CD4-positive, alpha-beta T cell (primary cell): ENCODE measurements around the gene ATG4D. TPM values are rescaled to one million over a fixed set of nuclear protein-coding genes. Genes with fewer than 3 reads are reported as not detected.

Experiments used
- ATAC-seq: fragments of 200-7000 bp; cut with Tn5 transposase; one replicate; pipeline ENCODE4 v1.10.0; 2022; ENCODE audit warnings: mild to moderate bottlenecking; ENCODE audit not compliant: poor library complexity
- CTCF ChIA-PET: fragments of 350-600 bp; sonication (Branson Sonifier 250); formaldehyde crosslinking; loops from one replicate; lab custom pipeline; 2021; ENCODE audit warnings: antibody characterized with exemption, inconsistent platforms; lab: Charles Lee
- POLR2A ChIA-PET: fragments of 350-600 bp; sonication (Branson Sonifier 250); formaldehyde crosslinking; loops from one replicate; lab custom pipeline; 2021; ENCODE audit warnings: antibody characterized with exemption, inconsistent platforms; lab: Charles Lee
- DNase-seq, 14 experiments: peaks; one replicate each; pipeline ENCODE4 v3.0.0-alpha.2; 2013 to 2020; ENCODE audit warnings: mixed read lengths in 2 of 14
- H3K27ac ChIP-seq, 2 donors: one replicate each; pipeline versions ENCODE4 v1.5.1 to v1.7.0; 2013; ENCODE audit warnings: low read length in 2 of 2, low read depth in 1 of 2, mild to moderate bottlenecking in 1 of 2
- H3K27me3 ChIP-seq, 2 experiments: 1 replicate in 1 of 2; 2 replicates in 1 of 2; pipeline versions ENCODE4 v1.6.1 to v1.7.0; 2013; ENCODE audit warnings: low read length in 2 of 2, control low read depth in 1 of 2, mild to moderate bottlenecking in 1 of 2, moderate library complexity in 1 of 2; ENCODE audit not compliant: insufficient read depth in 2 of 2, control insufficient read depth in 1 of 2
- H3K36me3 ChIP-seq: one replicate; pipeline ENCODE4 v1.6.1; 2013; ENCODE audit warnings: low read length, control low read depth; ENCODE audit not compliant: insufficient read depth
- H3K4me1 ChIP-seq: one replicate; pipeline ENCODE4 v1.6.1; 2013; ENCODE audit warnings: low read length, control low read depth; ENCODE audit not compliant: insufficient read depth
- H3K4me3 ChIP-seq: one replicate; pipeline ENCODE4 v1.5.1; 2013; ENCODE audit warnings: mild to moderate bottlenecking, low read length, moderate library complexity
- H3K9me3 ChIP-seq, 2 experiments: 1 replicate in 1 of 2; 2 replicates in 1 of 2; pipeline versions ENCODE4 v1.6.1 to v1.7.0; 2013; ENCODE audit warnings: low read length in 2 of 2, mild to moderate bottlenecking in 2 of 2, control low read depth in 1 of 2, moderate library complexity in 1 of 2; ENCODE audit not compliant: control insufficient read depth in 1 of 2, insufficient read depth in 1 of 2
- H3K27ac Mint-ChIP-seq: one replicate; pipeline ENCODE4 v1.8.0; 2020; ENCODE audit warnings: mixed read lengths
- H3K27me3 Mint-ChIP-seq: one replicate; pipeline ENCODE4 v1.8.0; 2021; ENCODE audit warnings: mixed read lengths
- H3K36me3 Mint-ChIP-seq: one replicate; pipeline ENCODE4 v1.8.0; 2021; ENCODE audit warnings: low read depth, mixed read lengths
- H3K4me1 Mint-ChIP-seq: one replicate; pipeline ENCODE4 v1.8.0; 2021; ENCODE audit warnings: low read depth, mixed read lengths
- H3K4me3 Mint-ChIP-seq: one replicate; pipeline ENCODE4 v1.8.0; 2020; ENCODE audit warnings: mild to moderate bottlenecking, mixed read lengths
- H3K9me3 Mint-ChIP-seq: one replicate; pipeline ENCODE4 v1.8.0; 2020; ENCODE audit warnings: mixed read lengths
- intact Hi-C, 2 experiments: fragments of 100-400 bp; cut with DNase I in 1 of 2; cut with micrococcal nuclease in 1 of 2; formaldehyde crosslinking; loops; one replicate each; pipeline versions ENCODE4 v1.15.1 to v1.9.0; 2023 to 2025; cut with DNase I, micrococcal nuclease
- total RNA-seq, 174 experiments: library from RNA in 2 of 174; stranded (reverse) in 2 of 174; gene quantifications; one replicate each; pipeline ENCODE4 v1.2.3 and lab custom pipeline; 2021 to 2026
- TF ChIP-seq, protein P1 (sequence below): fragments of 200-600 bp; IDR thresholded peaks from one replicate; pipeline ENCODE4 v1.8.0; 2022; ENCODE audit warnings: antibody characterized with exemption, mild to moderate bottlenecking

The ATG4D gene
- total RNA-seq, 2 experiments from 2014 or later: 81.1 to 84.6 TPM

DNA sequence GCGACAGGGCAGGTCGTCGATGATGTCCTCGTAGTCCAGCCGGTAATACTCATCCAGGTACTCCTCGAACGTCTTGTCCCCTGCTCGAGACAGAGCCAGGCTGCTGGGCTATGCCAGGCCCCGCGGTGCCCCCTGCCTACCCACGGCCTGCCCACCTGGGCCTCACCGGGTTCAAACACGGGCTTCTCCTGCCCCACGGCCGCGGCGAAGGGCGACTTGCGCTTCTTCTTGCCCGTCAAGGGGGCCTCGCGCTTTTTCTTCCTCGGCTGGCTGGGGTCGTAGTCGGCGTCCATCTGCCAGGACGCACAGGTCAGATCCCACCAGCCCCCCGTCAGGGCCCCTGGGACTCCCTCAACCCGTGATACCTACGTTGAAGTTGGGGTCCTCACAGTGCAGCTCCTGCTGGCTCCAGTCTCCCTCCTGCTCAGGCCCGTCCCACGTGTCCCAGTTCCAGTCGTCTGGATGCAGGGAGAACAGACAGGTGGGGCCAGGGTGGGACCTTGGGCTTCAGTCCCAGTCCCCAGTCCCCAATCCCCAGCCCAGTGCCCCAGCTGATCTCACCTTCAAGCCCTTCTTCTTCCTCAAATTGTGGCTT, 14.0 kb downstream of the ATG4D start:
- no peak for DNase-seq
- TF ChIP-seq, protein P1, sequence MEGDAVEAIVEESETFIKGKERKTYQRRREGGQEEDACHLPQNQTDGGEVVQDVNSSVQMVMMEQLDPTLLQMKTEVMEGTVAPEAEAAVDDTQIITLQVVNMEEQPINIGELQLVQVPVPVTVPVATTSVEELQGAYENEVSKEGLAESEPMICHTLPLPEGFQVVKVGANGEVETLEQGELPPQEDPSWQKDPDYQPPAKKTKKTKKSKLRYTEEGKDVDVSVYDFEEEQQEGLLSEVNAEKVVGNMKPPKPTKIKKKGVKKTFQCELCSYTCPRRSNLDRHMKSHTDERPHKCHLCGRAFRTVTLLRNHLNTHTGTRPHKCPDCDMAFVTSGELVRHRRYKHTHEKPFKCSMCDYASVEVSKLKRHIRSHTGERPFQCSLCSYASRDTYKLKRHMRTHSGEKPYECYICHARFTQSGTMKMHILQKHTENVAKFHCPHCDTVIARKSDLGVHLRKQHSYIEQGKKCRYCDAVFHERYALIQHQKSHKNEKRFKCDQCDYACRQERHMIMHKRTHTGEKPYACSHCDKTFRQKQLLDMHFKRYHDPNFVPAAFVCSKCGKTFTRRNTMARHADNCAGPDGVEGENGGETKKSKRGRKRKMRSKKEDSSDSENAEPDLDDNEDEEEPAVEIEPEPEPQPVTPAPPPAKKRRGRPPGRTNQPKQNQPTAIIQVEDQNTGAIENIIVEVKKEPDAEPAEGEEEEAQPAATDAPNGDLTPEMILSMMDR: no peak
- no peak overlapping the region for H3K27ac ChIP-seq
- Mint-ChIP-seq H3K36me3 (peaks cover 81% of the 10 kb centered on the region), H3K9me3 (no peaks in the 10 kb centered on the region), H3K4me1 (peaks cover 35% of the 10 kb centered on the region), H3K4me3 (no peak overlapping the region), H3K27ac (no peak overlapping the region), H3K27me3 (no peaks in the 10 kb centered on the region)
- ChIA-PET POLR2A (no interaction called here), CTCF (no interaction called here)
- H3K36me3 ChIP-seq: peaks cover 85% of the 10 kb centered on the region
- no peak overlapping the region for H3K4me3 ChIP-seq
- H3K9me3 ChIP-seq: no peaks in the 10 kb centered on the region
- no peak for ATAC-seq
- no peaks in the 10 kb centered on the region for H3K27me3 ChIP-seq
- peaks cover 52% of the 10 kb centered on the region for H3K4me1 ChIP-seq
- intact Hi-C loops: no loop called here

GRCh38 chr19:10560154-10560553, 16.4 kb downstream of the ATG4D start:
- H3K4me3 ChIP-seq: no peak overlapping the region
- Mint-ChIP-seq H3K27me3 (no peaks in the 10 kb centered on the region), H3K36me3 (peaks cover 67% of the 10 kb centered on the region), H3K4me3 (no peak overlapping the region), H3K27ac (no peak overlapping the region), H3K9me3 (no peaks in the 10 kb centered on the region), H3K4me1 (peaks cover 19% of the 10 kb centered on the region)
- ChIA-PET POLR2A (no interaction called here), CTCF (no interaction called here)
- no peak overlapping the region for H3K27ac ChIP-seq
- peaks cover 46% of the 10 kb centered on the region for H3K4me1 ChIP-seq
- no peaks in the 10 kb centered on the region for H3K9me3 ChIP-seq
- ATAC-seq (no peak), DNase-seq (no peak)
- H3K36me3 ChIP-seq: peaks cover 74% of the 10 kb centered on the region
- TF ChIP-seq, protein P1: no peak
- intact Hi-C loops: no loop called here
- no peaks in the 10 kb centered on the region for H3K27me3 ChIP-seq

DNA sequence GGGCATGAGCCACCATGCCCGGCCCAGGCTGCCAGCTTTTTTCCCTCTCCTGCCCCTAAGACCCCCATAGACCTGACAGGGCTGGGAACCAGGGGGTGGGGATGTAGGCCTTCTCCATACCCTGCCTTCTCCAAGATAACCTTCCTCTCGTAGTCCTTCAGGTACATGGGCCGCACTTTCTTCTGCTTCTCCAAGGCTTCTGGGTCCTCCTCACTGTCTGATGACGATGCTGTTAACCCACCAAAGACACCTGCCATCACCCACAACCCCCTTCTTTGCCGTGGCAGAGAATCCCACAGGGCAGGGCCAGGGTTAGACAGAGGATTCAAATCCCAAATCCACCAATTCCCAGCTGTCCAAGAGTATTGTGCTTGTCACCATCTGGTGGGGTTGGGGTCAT, 18.9 kb downstream of the ATG4D start:
- H3K4me3 ChIP-seq: no peak overlapping the region
- TF ChIP-seq, protein P1: no peak
- Mint-ChIP-seq H3K4me3 (no peak overlapping the region), H3K36me3 (peaks cover 75% of the 10 kb centered on the region), H3K27ac (no peak overlapping the region), H3K9me3 (no peaks in the 10 kb centered on the region), H3K27me3 (no peaks in the 10 kb centered on the region), H3K4me1 (peaks cover 31% of the 10 kb centered on the region)
- ATAC-seq (no peak), DNase-seq (no peak)
- H3K27me3 ChIP-seq: no peaks in the 10 kb centered on the region
- H3K4me1 ChIP-seq: peaks cover 46% of the 10 kb centered on the region
- ChIA-PET POLR2A (interaction anchor here (2.6 kb wide), 1 partner anchor 9 kb away, joined by 17 read pairs; no protein-coding TSS in a partner anchor), CTCF (no interaction called here)
- H3K9me3 ChIP-seq: no peaks in the 10 kb centered on the region
- H3K36me3 ChIP-seq: peaks cover 60% of the 10 kb centered on the region
- no peak overlapping the region for H3K27ac ChIP-seq
- intact Hi-C loops: no loop called here
